Neural progenitor cell (in vitro differentiated cells): ENCODE results near the gene CYP11A1. TPM values are rescaled to one million over a fixed set of nuclear protein-coding genes. Genes with fewer than 3 reads are reported as not detected.

Experiments
- DNase-seq: peaks from one replicate; pipeline ENCODE4 v3.0.0-alpha.2; 2016; ENCODE audit warnings: low spot score
- H2AFZ ChIP-seq: fragments of 200-600 bp; sonication (generic); replicated peaks from 2 replicates; pipeline ENCODE4 v1.6.1; 2016; ENCODE audit warnings: antibody characterized with exemption
- H3F3A ChIP-seq: fragments of 200-600 bp; sonication (generic); 2 replicates; pipeline ENCODE4 v1.6.1; 2016; ENCODE audit warnings: antibody characterized with exemption, low read depth
- H3K27ac ChIP-seq: fragments of 200-600 bp; sonication (generic); 2 replicates; pipeline ENCODE4 v1.5.1; 2016; ENCODE audit warnings: mild to moderate bottlenecking
- H3K27me3 ChIP-seq: fragments of 200-600 bp; sonication (generic); 2 replicates; pipeline ENCODE4 v1.6.1; 2016; ENCODE audit warnings: mild to moderate bottlenecking, moderate library complexity
- H3K36me3 ChIP-seq: fragments of 200-600 bp; sonication (generic); 2 replicates; pipeline ENCODE4 v1.5.1; 2016
- H3K4me1 ChIP-seq: fragments of 200-600 bp; sonication (generic); 2 replicates; pipeline ENCODE4 v1.6.1; 2016; ENCODE audit warnings: mixed run types
- H3K4me2 ChIP-seq: fragments of 200-600 bp; sonication (generic); 2 replicates; pipeline ENCODE4 v1.6.1; 2016
- H3K4me3 ChIP-seq: fragments of 200-600 bp; sonication (generic); 2 replicates; pipeline ENCODE4 v1.5.1; 2016
- H3K79me2 ChIP-seq: fragments of 200-600 bp; sonication (generic); 2 replicates; pipeline ENCODE4 v1.6.1; 2016; ENCODE audit warnings: low read depth
- H3K9ac ChIP-seq: fragments of 200-600 bp; sonication (generic); 2 replicates; pipeline ENCODE4 v1.6.1; 2016
- H3K9me3 ChIP-seq: fragments of 200-600 bp; sonication (generic); 2 replicates; pipeline ENCODE4 v1.5.1; 2016; ENCODE audit warnings: low read depth
- H4K20me1 ChIP-seq: fragments of 200-600 bp; sonication (generic); 2 replicates; pipeline ENCODE4 v1.6.1; 2016; ENCODE audit warnings: low read depth
- H3K27ac Mint-ChIP-seq: 3 replicates; pipeline ENCODE4 v1.8.0; 2021; ENCODE audit warnings: mixed read lengths
- H3K27me3 Mint-ChIP-seq: 2 replicates; pipeline ENCODE4 v1.8.0; 2022; ENCODE audit warnings: low read depth, mild to moderate bottlenecking, inconsistent platforms, moderate library complexity, mixed read lengths; ENCODE audit not compliant: insufficient read depth
- H3K36me3 Mint-ChIP-seq: 3 replicates; pipeline ENCODE4 v1.8.0; 2021; ENCODE audit warnings: mixed read lengths
- H3K4me1 Mint-ChIP-seq: 3 replicates; pipeline ENCODE4 v1.8.0; 2021; ENCODE audit warnings: mixed read lengths
- H3K4me3 Mint-ChIP-seq: 3 replicates; pipeline ENCODE4 v1.8.0; 2021; ENCODE audit warnings: mild to moderate bottlenecking, moderate library complexity, mixed read lengths
- H3K9me3 Mint-ChIP-seq: 3 replicates; pipeline ENCODE4 v1.8.0; 2020; ENCODE audit warnings: mixed read lengths
- CTCF ChIP-seq: fragments of 200-600 bp; sonication (generic); IDR thresholded peaks from 2 replicates; pipeline ENCODE4 v1.5.1; 2017; ENCODE audit warnings: antibody characterized with exemption, mild to moderate bottlenecking
- EZH2 ChIP-seq: fragments of 200-600 bp; sonication (generic); IDR thresholded peaks from 2 replicates; pipeline ENCODE4 v1.6.1; 2017; ENCODE audit warnings: antibody characterized with exemption, mild to moderate bottlenecking, moderate library complexity
- EZH2phosphoT487 ChIP-seq: fragments of 200-600 bp; sonication (generic); IDR thresholded peaks from 2 replicates; pipeline ENCODE4 v1.6.1; 2017; ENCODE audit warnings: antibody characterized with exemption
- total RNA-seq: library from RNA; depleted of rRNA; stranded (reverse); fragments of >200 nt; gene quantifications from 2 replicates; pipeline ENCODE4 v1.2.3, GENCODE V29; 2015; ENCODE audit warnings: low replicate concordance

Gene CYP11A1
- total RNA-seq, 1 donor from 2014 or later: 0.99 TPM

GRCh38 chr15:74392902-74393301, 25.5 kb upstream of the CYP11A1 start:
- no peak overlapping the region for H2AFZ ChIP-seq
- Mint-ChIP-seq H3K27ac (no peak overlapping the region), H3K27me3 (peaks cover 8% of the 10 kb centered on the region), H3K9me3 (no peaks in the 10 kb centered on the region), H3K4me1 (peaks cover 28% of the 10 kb centered on the region), H3K4me3 (peak overlapping the region; percentile 59), H3K36me3 (no peaks in the 10 kb centered on the region)
- H3K4me1 ChIP-seq: no peaks in the 10 kb centered on the region
- H3K27ac ChIP-seq: no peak overlapping the region
- H3K36me3 ChIP-seq: no peaks in the 10 kb centered on the region
- no peak overlapping the region for H3K4me2 ChIP-seq
- no peaks in the 10 kb centered on the region for H3F3A ChIP-seq
- no peaks in the 10 kb centered on the region for H4K20me1 ChIP-seq
- no peak overlapping the region for H3K9ac ChIP-seq
- H3K27me3 ChIP-seq: no peaks in the 10 kb centered on the region
- TF ChIP-seq EZH2 (no peak), EZH2phosphoT487 (no peak), CTCF (no peak)
- no peak for DNase-seq
- H3K79me2 ChIP-seq: no peaks in the 10 kb centered on the region
- no peaks in the 10 kb centered on the region for H3K9me3 ChIP-seq
- no peak overlapping the region for H3K4me3 ChIP-seq

- Histone ChIP-seq H3K9ac (no peak overlapping the region), H3K4me1 (no peaks in the 10 kb centered on the region), H3K79me2 (no peaks in the 10 kb centered on the region), H3K36me3 (no peaks in the 10 kb centered on the region), H3K27ac (no peak overlapping the region), H3K27me3 (no peaks in the 10 kb centered on the region), H3F3A (no peaks in the 10 kb centered on the region), H3K4me3 (no peak overlapping the region), H2AFZ (no peak overlapping the region), H3K9me3 (no peaks in the 10 kb centered on the region), H3K4me2 (no peak overlapping the region), H4K20me1 (no peaks in the 10 kb centered on the region)
- H3K27me3 Mint-ChIP-seq: peaks cover 8% of the 10 kb centered on the region
- H3K4me3 Mint-ChIP-seq: peak overlapping the region; percentile 17
- no peaks in the 10 kb centered on the region for H3K36me3 Mint-ChIP-seq
- peaks cover 28% of the 10 kb centered on the region for H3K4me1 Mint-ChIP-seq
- H3K27ac Mint-ChIP-seq: peak overlapping the region; percentile 42
- H3K9me3 Mint-ChIP-seq: no peaks in the 10 kb centered on the region
- TF ChIP-seq EZH2: no peak
- no peak for TF ChIP-seq CTCF
- no peak for TF ChIP-seq EZH2phosphoT487
- DNase-seq: no peak
These were observed 25.0 kb upstream of the CYP11A1 start for GRCh38 chr15:74392451-74392830.

- H3K27ac ChIP-seq: no peak overlapping the region
- no peaks in the 10 kb centered on the region for H3K79me2 ChIP-seq
- TF ChIP-seq EZH2phosphoT487: no peak
- no peak for TF ChIP-seq CTCF
- TF ChIP-seq EZH2: no peak
- no peak overlapping the region for H3K4me2 ChIP-seq
- Mint-ChIP-seq H3K4me3 (no peak overlapping the region), H3K36me3 (no peaks in the 10 kb centered on the region), H3K27me3 (peaks cover 8% of the 10 kb centered on the region), H3K27ac (no peak overlapping the region), H3K9me3 (no peaks in the 10 kb centered on the region), H3K4me1 (peaks cover 26% of the 10 kb centered on the region)
- peaks cover 3% of the 10 kb centered on the region for H3K4me1 ChIP-seq
- H3K9me3 ChIP-seq: no peaks in the 10 kb centered on the region
- no peak overlapping the region for H2AFZ ChIP-seq
- no peaks in the 10 kb centered on the region for H4K20me1 ChIP-seq
- H3F3A ChIP-seq: no peaks in the 10 kb centered on the region
- H3K4me3 ChIP-seq: no peak overlapping the region
- H3K36me3 ChIP-seq: no peaks in the 10 kb centered on the region
- no peak for DNase-seq
- no peaks in the 10 kb centered on the region for H3K27me3 ChIP-seq
- H3K9ac ChIP-seq: no peak overlapping the region
These were observed 24.4 kb upstream of the CYP11A1 start for GRCh38 chr15:74391582-74392450.
